GM12878 (cell line): Measurements from ENCODE around the gene RPS5. TPM values are rescaled to one million over a fixed set of nuclear protein-coding genes. Genes with fewer than 3 reads are reported as not detected.
A peak's percentile ranks its signal among the peaks of the same experiment; 100 is the strongest.

ENCODE experiments used
- ATAC-seq: fragments of 200-7000 bp; cut with Tn5 transposase; 3 replicates; pipeline ENCODE4 v1.9.1; 2020; ENCODE audit warnings: mild to moderate bottlenecking, moderate library complexity
- BruUV-seq: library from RNA; stranded (reverse); fragments of 400-500 nt; replicated peaks from 2 replicates; lab custom pipeline; 2021; lab: Mats Ljungman, UMichigan
- CTCF ChIA-PET: fragments of 300-600 bp; sonication (Branson Sonifier 250); formaldehyde crosslinking; extraction: SDS; loops from one replicate; lab custom pipeline; 2021; ENCODE audit warnings: inconsistent platforms; lab: Yijun Ruan, JAX
- POLR2A ChIA-PET: fragments of 350-600 bp; formaldehyde crosslinking; extraction: SDS; loops from one replicate; lab custom pipeline; 2021; ENCODE audit warnings: inconsistent platforms; lab: Charles Lee
- RAD21 ChIA-PET: fragments of 300-600 bp; sonication (Branson Sonifier 250); formaldehyde crosslinking; loops from one replicate; lab custom pipeline; 2023; ENCODE audit warnings: antibody characterized with exemption; ENCODE audit not compliant: unreplicated experiment; lab: Charles Lee
- SMC1A ChIA-PET: fragments of 300-600 bp; sonication (Branson Sonifier 250); formaldehyde crosslinking; loops from one replicate; lab custom pipeline; 2023; ENCODE audit not compliant: unreplicated experiment, uncharacterized antibody; lab: Charles Lee
- DNase-seq: peaks from one replicate; pipeline ENCODE4 v3.0.0-alpha.2; 2011; ENCODE audit warnings: low read depth, low spot score
- FAIRE-seq: peaks from 3 replicates; lab custom pipeline; 2011; peaks lifted over from hg19 to GRCh38; lab: Jason Lieb, UNC
- H2AFZ ChIP-seq: 2 replicates; pipeline ENCODE4 v1.6.0; 2011; ENCODE audit warnings: low read depth, low read length, control low read depth; ENCODE audit not compliant: control insufficient read depth
- H3K27ac ChIP-seq: 2 replicates; pipeline ENCODE4 v1.5.1; 2011; ENCODE audit warnings: control low read depth; ENCODE audit not compliant: control insufficient read depth, insufficient read depth
- H3K27me3 ChIP-seq, 2 experiments: replicated peaks in 1 of 2; 2 replicates each; pipeline versions ENCODE4 v1.6.0 to v1.6.1; 2011; ENCODE audit warnings: low read length in 1 of 2; ENCODE audit not compliant: control insufficient read depth in 2 of 2, insufficient read depth in 2 of 2
- H3K36me3 ChIP-seq, 2 experiments: 2 replicates each; pipeline ENCODE4 v1.5.1; 2011; ENCODE audit warnings: low read length in 1 of 2; ENCODE audit not compliant: control insufficient read depth in 2 of 2, insufficient read depth in 2 of 2
- H3K4me1 ChIP-seq: 2 replicates; pipeline ENCODE4 v1.6.1; 2011; ENCODE audit warnings: mild to moderate bottlenecking, low read length, moderate library complexity, mixed read lengths; ENCODE audit not compliant: control insufficient read depth, insufficient read depth
- H3K4me2 ChIP-seq: 2 replicates; pipeline ENCODE4 v1.6.0; 2011; ENCODE audit warnings: control low read depth; ENCODE audit not compliant: control insufficient read depth, insufficient read depth
- H3K4me3 ChIP-seq: fragments of 200-600 bp; sonication (generic); 2 replicates; pipeline ENCODE4 v1.5.1; 2016
- H3K79me2 ChIP-seq: 2 replicates; pipeline ENCODE4 v1.6.0; 2011; ENCODE audit warnings: low read length; ENCODE audit not compliant: control insufficient read depth, insufficient read depth
- H3K9ac ChIP-seq: 2 replicates; pipeline ENCODE4 v1.8.0; 2011; ENCODE audit warnings: low read length, control low read depth, mixed read lengths; ENCODE audit not compliant: control insufficient read depth, insufficient read depth
- H3K9me3 ChIP-seq: replicated peaks from 3 replicates; pipeline ENCODE4 v1.5.1; 2011; ENCODE audit warnings: mild to moderate bottlenecking, low read length; ENCODE audit not compliant: control insufficient read depth, insufficient read depth
- H4K20me1 ChIP-seq: 2 replicates; pipeline ENCODE4 v1.6.0; 2011; ENCODE audit not compliant: control insufficient read depth, insufficient read depth
- CBX5 ChIP-seq: sonication (generic); IDR thresholded peaks from 2 replicates; pipeline ENCODE4 v1.6.1; 2016; ENCODE audit warnings: low read depth, moderate library complexity, mild to moderate bottlenecking, inconsistent platforms
- CUX1 ChIP-seq: IDR thresholded peaks from 2 replicates; pipeline ENCODE4 v1.6.1; 2012; ENCODE audit warnings: improper control_type of control experiment, low read depth, low read length; ENCODE audit not compliant: insufficient replicate concordance
- GABPA ChIP-seq: IDR thresholded peaks from 2 replicates; pipeline ENCODE4 v1.6.1; 2014; ENCODE audit warnings: antibody characterized with exemption, low read depth, mild to moderate bottlenecking, inconsistent platforms
- POLR2AphosphoS5 ChIP-seq: IDR thresholded peaks from 2 replicates; pipeline ENCODE4 v1.6.1; 2011; ENCODE audit warnings: mild to moderate bottlenecking, low read length, inconsistent platforms
- RUNX3 ChIP-seq: IDR thresholded peaks from 2 replicates; pipeline ENCODE4 v1.6.1; 2012; ENCODE audit warnings: low read length, inconsistent platforms
- WGBS: methylation state at CpG from one replicate; pipeline ENCODE4 v1.1.6; 2016; ENCODE audit warnings: low lambda C conversion rate; ENCODE audit not compliant: insufficient replicate concordance, insufficient coverage; ENCODE audit errors: missing lambda C conversion rate; 5-methylcytosine and 5-hydroxymethylcytosine counted together
- in situ Hi-C: fragments of 300-500 bp; cut with MboI; formaldehyde crosslinking; loops from 9 replicates; pipeline ENCODE4 v1.14.3; 2018; ENCODE audit warnings: mixed read lengths
- intact Hi-C: fragments of 100-400 bp; cut with micrococcal nuclease; formaldehyde crosslinking; loops from one replicate; pipeline ENCODE4 v1.14.2; 2022; ENCODE audit not compliant: unreplicated experiment
- polyA plus RNA-seq, 11 experiments: library from polyadenylated mRNA; depleted of rRNA in 4 of 11; unstranded in 6 of 11; stranded (reverse) in 5 of 11; fragments of >200 nt; fragmentation: Nextera tagmentation in 4 of 11; fragmentation: Illumina TruSeq in 1 of 11; extraction: Ambion mirVana in 4 of 11; extraction: Trizol in 1 of 11; gene quantifications; 1 replicate in 1 of 11; 2 replicates in 10 of 11; pipeline versions ENCODE4 v1.2.1 to v1.2.3, GENCODE V29; 2011 to 2016; ENCODE audit warnings: inconsistent platforms in 2 of 11, missing spikeins in 2 of 11, low read depth in 1 of 11
- total RNA-seq, 4 experiments: library from RNA; depleted of rRNA in 3 of 4; stranded (reverse); fragments of >200 nt in 3 of 4; fragmentation: Illumina TruSeq in 1 of 4; extraction: Trizol in 1 of 4; gene quantifications; 2 replicates each; pipeline versions ENCODE4 v1.2.1 to v1.2.3, GENCODE V29; 2013 to 2021

The RPS5 gene
- total and polyA plus RNA-seq, 10 of the 15 experiments (the other 5 are each of a cell fraction or from before 2014, with no cell fraction given) = 1,284 to 3,652 (median 1,922) TPM

GRCh38 chr19:58393725-58394033 is 6.6 kb downstream of the RPS5 start (continued):
- no peak for TF ChIP-seq CUX1
- no peak for TF ChIP-seq GABPA

GRCh38 chr19:58394821-58395219 is 7.8 kb downstream of the RPS5 start:
- intact Hi-C loops = no loop called here
- in situ Hi-C loops = no loop called here
- WGBS = 32% methylated on average over 3 of the region's 3 CpGs
- no peaks in the 10 kb centered on the region for H3K9me3 ChIP-seq
- SMC1A ChIA-PET = no interaction called here
- RAD21 ChIA-PET = no interaction called here
- no peak overlapping the region for H3K27ac ChIP-seq
- TF ChIP-seq CBX5 (no peak), POLR2AphosphoS5 (peak; percentile 51; the same call in 1 of the 2 replicates), RUNX3 (peak; percentile 6; the same call in 1 of the 2 replicates)
- DNase-seq (no peak), FAIRE-seq (no peak), ATAC-seq (no peak; the same call in 1 of the 3 replicates)
- no peaks in the 10 kb centered on the region for H3K4me1 ChIP-seq
- peaks cover 8% of the 10 kb centered on the region for H3K79me2 ChIP-seq
- H4K20me1 ChIP-seq = peaks cover 6% of the 10 kb centered on the region
- H3K4me3 ChIP-seq = no peak overlapping the region
- no peak overlapping the region for H2AFZ ChIP-seq
- no peak overlapping the region for H3K4me2 ChIP-seq
- no peaks in the 10 kb centered on the region for H3K27me3 ChIP-seq
- CTCF ChIA-PET = no interaction called here
- no TSS peak for BruUV-seq
- H3K36me3 ChIP-seq = peaks cover 10 to 26% of the 10 kb centered on the region in 2 experiments
- POLR2A ChIA-PET = interaction anchor here (0.6 kb wide), 1 partner anchor 9 kb away, joined by 3 read pairs; no protein-coding TSS in a partner anchor
- no peak overlapping the region for H3K9ac ChIP-seq
